Immature natural killer cell (primary cell): ENCODE measurements around the gene IL23A. TPM values are rescaled to one million over a fixed set of nuclear protein-coding genes. Genes with fewer than 3 reads are reported as not detected.

Source experiments
- DNase-seq, 3 donors: peaks; one replicate each; pipeline ENCODE4 v3.0.0; 2022; ENCODE audit warnings: mixed read lengths in 1 of 3
- H3K27ac Mint-ChIP-seq, 6 donors: one replicate each; pipeline ENCODE4 v1.8.0; 2020; ENCODE audit warnings: mixed read lengths in 6 of 6, mild to moderate bottlenecking in 5 of 6, inconsistent platforms in 4 of 6, moderate library complexity in 3 of 6
- H3K27me3 Mint-ChIP-seq, 3 donors: one replicate each; pipeline ENCODE4 v1.8.0; 2020 to 2021; ENCODE audit warnings: low read depth in 3 of 3, mild to moderate bottlenecking in 3 of 3, mixed read lengths in 3 of 3, moderate library complexity in 3 of 3, inconsistent platforms in 1 of 3
- H3K36me3 Mint-ChIP-seq, 3 donors: one replicate each; pipeline ENCODE4 v1.8.0; 2020; ENCODE audit warnings: mixed read lengths in 3 of 3, inconsistent platforms in 2 of 3, mild to moderate bottlenecking in 2 of 3
- H3K4me1 Mint-ChIP-seq, 2 donors: one replicate each; pipeline ENCODE4 v1.8.0; 2020; ENCODE audit warnings: inconsistent platforms in 2 of 2, mild to moderate bottlenecking in 2 of 2, mixed read lengths in 2 of 2, moderate library complexity in 1 of 2
- H3K4me3 Mint-ChIP-seq, 5 donors: one replicate each; pipeline ENCODE4 v1.8.0; 2020; ENCODE audit warnings: mild to moderate bottlenecking in 5 of 5, mixed read lengths in 5 of 5, inconsistent platforms in 3 of 5, moderate library complexity in 3 of 5
- H3K9me3 Mint-ChIP-seq, 6 donors: one replicate each; pipeline ENCODE4 v1.8.0; 2020; ENCODE audit warnings: mild to moderate bottlenecking in 6 of 6, mixed read lengths in 6 of 6, inconsistent platforms in 4 of 6, moderate library complexity in 3 of 6
- polyA plus RNA-seq, 3 donors: library from polyadenylated mRNA; unstranded; fragments of 300-500 nt; fragmentation: Illumina TruSeq; gene quantifications; one replicate each; pipeline ENCODE4 v1.2.3, GENCODE V29; 2021

The IL23A gene
- polyA plus RNA-seq, 3 donors from 2014 or later, result 0.21 to 1.5 (median 0.40) TPM

- Mint-ChIP-seq H3K27ac (no peak overlapping the region), H3K9me3 (no peaks in the 10 kb centered on the region), H3K4me3 (no peak overlapping the region), H3K4me1 (no peaks in the 10 kb centered on the region), H3K27me3 (peaks cover 2 to 5% (median 2%) of the 10 kb centered on the region in 3 donors), H3K36me3 (no peaks in the 10 kb centered on the region)
- DNase-seq, result no peak
These were observed 47.2 kb downstream of the IL23A start for GRCh38 chr12:56385873-56386272.

GRCh38 chr12:56387152-56387736 lies 48.6 kb downstream of the IL23A start:
- H3K27me3 Mint-ChIP-seq, result peaks cover 2% of the 10 kb centered on the region in 3 donors
- no peaks in the 10 kb centered on the region for H3K9me3 Mint-ChIP-seq
- no peak for DNase-seq
- H3K4me3 Mint-ChIP-seq, result no peak overlapping the region
- no peak overlapping the region for H3K27ac Mint-ChIP-seq
- H3K4me1 Mint-ChIP-seq, result no peaks in the 10 kb centered on the region
- no peaks in the 10 kb centered on the region for H3K36me3 Mint-ChIP-seq

- Mint-ChIP-seq H3K4me3 (no peak overlapping the region), H3K36me3 (no peaks in the 10 kb centered on the region), H3K9me3 (no peaks in the 10 kb centered on the region), H3K27ac (no peak overlapping the region), H3K4me1 (no peaks in the 10 kb centered on the region), H3K27me3 (peaks cover 0 to 4% (median 2%) of the 10 kb centered on the region in 3 donors)
- DNase-seq, result no peak
These were observed 50.7 kb downstream of the IL23A start for GRCh38 chr12:56389412-56389811.

Other genes starting within 250 kb of the IL23A start
- gene PA2G4, start 234.3 kb upstream of the IL23A start, polyA plus RNA-seq, result 100 to 1,000 TPM; 192 to 222 (median 214) TPM
- 1,000 to 10,000 TPM; 2,591 to 7,233 (median 3,803) TPM for gene RPL41, start 222.3 kb upstream of the IL23A start, polyA plus RNA-seq
- 1 to 10 TPM in 2 of 3 donors, under 1 TPM in 1; 0.86 to 4.2 (median 1.3) TPM for gene ZC3H10, start 220.6 kb upstream of the IL23A start, polyA plus RNA-seq
- 100 to 1,000 TPM; 217 to 502 (median 273) TPM for gene ESYT1, start 210.6 kb upstream of the IL23A start, polyA plus RNA-seq
- gene MYL6B, start 186.3 kb upstream of the IL23A start, polyA plus RNA-seq, result 10 to 100 TPM in 1 of 3 donors, 1 to 10 TPM in 2; 1.5 to 12.9 (median 9.3) TPM
- gene MYL6, start 180.5 kb upstream of the IL23A start, polyA plus RNA-seq, result 1,000 to 10,000 TPM; 2,998 to 5,712 (median 4,230) TPM
- 100 to 1,000 TPM in 1 of 3 donors, 10 to 100 TPM in 2; 25.7 to 118 (median 43.7) TPM for gene SMARCC2, start 149.4 kb upstream of the IL23A start, polyA plus RNA-seq
- 10 to 100 TPM; 49.0 to 55.1 (median 49.3) TPM for gene RNF41, start 117.0 kb upstream of the IL23A start, polyA plus RNA-seq
- gene NABP2, start 114.5 kb upstream of the IL23A start, polyA plus RNA-seq, result 1 to 10 TPM; 3.2 to 8.8 (median 6.8) TPM
- not detected for gene SLC39A5, start 108.8 kb upstream of the IL23A start, polyA plus RNA-seq
- gene ANKRD52, start 80.5 kb upstream of the IL23A start, polyA plus RNA-seq, result 10 to 100 TPM in 1 of 3 donors, 1 to 10 TPM in 2; 3.2 to 23.3 (median 3.7) TPM
- gene COQ10A, start 71.9 kb upstream of the IL23A start, polyA plus RNA-seq, result 10 to 100 TPM; 12.0 to 18.6 (median 18.3) TPM
- 10 to 100 TPM; 41.7 to 82.2 (median 67.3) TPM for gene CS, start 38.6 kb upstream of the IL23A start, polyA plus RNA-seq
- 100 to 1,000 TPM; 201 to 232 (median 228) TPM for gene CNPY2, start 22.9 kb upstream of the IL23A start, polyA plus RNA-seq
- gene PAN2, start 4.9 kb upstream of the IL23A start, polyA plus RNA-seq, result 1 to 10 TPM; 4.6 to 9.4 (median 8.7) TPM
- gene STAT2, start 21.2 kb downstream of the IL23A start, polyA plus RNA-seq, result 10 to 100 TPM; 49.5 to 78.1 (median 61.4) TPM
- gene APOF, start 24.0 kb downstream of the IL23A start, polyA plus RNA-seq, result not detected
- 10 to 100 TPM in 1 of 3 donors, 1 to 10 TPM in 2; 3.5 to 11.3 (median 4.8) TPM for gene TIMELESS, start 110.5 kb downstream of the IL23A start, polyA plus RNA-seq
- gene MIP, start 115.8 kb downstream of the IL23A start, polyA plus RNA-seq, result under 1 TPM in 2 of 3 donors, not detected in 1; 0.15 to 0.25 TPM
- 1 to 10 TPM in 2 of 3 donors, under 1 TPM in 1; 0.82 to 1.1 (median 1.1) TPM for gene SPRYD4, start 129.7 kb downstream of the IL23A start, polyA plus RNA-seq
- gene GLS2, start 149.3 kb downstream of the IL23A start, polyA plus RNA-seq, result 1 to 10 TPM in 2 of 3 donors, under 1 TPM in 1; 0.57 to 2.0 (median 1.2) TPM
- gene RBMS2, start 182.9 kb downstream of the IL23A start, polyA plus RNA-seq, result 1 to 10 TPM; 1.1 to 1.3 (median 1.3) TPM